Measurements from ENCODE around the gene MYO7B.

The MYO7B gene

GRCh38 chr2:127628767-127629614 lies 93.5 kb downstream of the MYO7B start:
- DNase-seq: no peak

- DNase-seq: no peak
Measured at GRCh38 chr2:127629637-127630036, 94.2 kb downstream of the MYO7B start.

GRCh38 chr2:127630096-127630863 lies 94.8 kb downstream of the MYO7B start:
- DNase-seq: no peak

- DNase-seq: no peak
Measured at GRCh38 chr2:127630864-127631540, 95.5 kb downstream of the MYO7B start.

DNA sequence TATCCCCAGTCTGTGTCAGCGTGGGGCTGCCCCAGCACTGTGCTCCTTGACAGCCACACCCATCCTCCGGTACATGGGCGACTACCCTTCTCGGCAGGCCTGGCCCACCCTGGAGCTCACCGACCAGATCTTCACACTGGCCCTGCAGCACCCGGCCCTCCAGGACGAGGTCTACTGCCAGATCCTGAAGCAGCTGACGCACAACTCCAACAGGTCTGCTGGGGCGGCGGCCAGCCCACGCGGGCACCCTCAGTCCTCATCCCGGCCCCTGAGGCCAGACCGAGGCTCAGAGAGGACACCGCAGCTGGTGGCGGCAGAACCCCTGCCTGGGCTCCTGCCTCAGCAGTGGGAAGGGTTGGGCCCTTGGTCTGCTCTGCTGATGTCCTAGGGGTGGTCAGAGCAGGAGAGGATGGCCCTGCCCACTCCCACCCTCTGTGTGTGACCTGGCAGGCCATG lies 96.1 kb downstream of the MYO7B start:
- no peak for DNase-seq

DNA sequence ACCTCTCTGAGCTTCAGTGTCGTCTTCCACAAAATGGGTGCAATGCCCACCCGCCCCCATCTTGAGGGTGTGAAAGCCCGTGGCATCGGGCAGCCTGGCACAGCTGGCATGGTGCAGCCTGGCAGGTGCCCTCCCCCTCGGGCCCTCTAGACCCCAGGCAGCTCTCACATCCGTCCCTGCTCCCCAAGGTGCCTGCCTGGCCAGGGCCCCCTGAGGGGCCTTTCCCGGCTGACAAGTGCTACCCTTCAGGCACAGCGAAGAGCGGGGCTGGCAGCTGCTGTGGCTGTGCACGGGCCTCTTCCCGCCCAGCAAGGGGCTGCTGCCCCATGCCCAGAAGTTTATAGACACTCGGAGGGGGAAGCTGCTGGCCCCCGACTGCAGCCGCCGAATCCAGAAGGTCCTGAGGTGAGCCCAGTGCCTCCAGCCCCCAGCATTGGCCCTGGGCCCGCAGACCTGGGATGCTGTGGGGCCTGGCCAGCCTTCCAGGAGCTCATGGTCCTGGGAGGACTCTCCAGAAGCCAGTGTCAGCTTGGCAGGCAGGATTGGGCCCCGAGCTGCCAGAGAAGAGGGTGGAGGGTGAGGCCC lies 96.6 kb downstream of the MYO7B start:
- DNase-seq: no peak

GRCh38 chr2:127632592-127633489 lies 97.4 kb downstream of the MYO7B start:
- DNase-seq: no peak

DNA sequence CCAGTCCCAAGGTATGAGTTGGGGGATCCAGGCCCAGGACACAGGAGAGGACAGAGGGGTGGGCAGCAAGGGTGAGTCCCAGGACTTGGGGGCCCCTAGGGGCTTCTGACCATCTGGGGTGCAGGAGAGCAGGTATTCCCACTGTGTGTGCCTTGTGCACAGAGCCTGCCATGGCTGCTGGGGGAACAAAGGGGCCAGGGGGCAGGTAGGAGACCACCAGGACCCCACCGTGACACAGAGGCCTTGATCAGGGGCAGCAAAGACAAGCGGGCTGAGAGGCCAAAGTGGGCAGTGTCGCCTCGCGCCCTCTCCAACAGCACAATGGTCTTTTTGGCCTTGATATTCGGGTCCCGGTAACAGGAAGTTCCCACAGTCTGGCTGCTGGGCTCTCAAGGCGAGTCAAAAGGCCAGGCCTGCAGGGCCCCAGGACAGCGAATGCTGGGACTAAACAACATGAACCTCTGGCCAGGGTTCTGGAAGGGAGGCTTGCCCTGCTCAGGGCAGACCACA lies 98.1 kb downstream of the MYO7B start:
- no peak for DNase-seq

DNA sequence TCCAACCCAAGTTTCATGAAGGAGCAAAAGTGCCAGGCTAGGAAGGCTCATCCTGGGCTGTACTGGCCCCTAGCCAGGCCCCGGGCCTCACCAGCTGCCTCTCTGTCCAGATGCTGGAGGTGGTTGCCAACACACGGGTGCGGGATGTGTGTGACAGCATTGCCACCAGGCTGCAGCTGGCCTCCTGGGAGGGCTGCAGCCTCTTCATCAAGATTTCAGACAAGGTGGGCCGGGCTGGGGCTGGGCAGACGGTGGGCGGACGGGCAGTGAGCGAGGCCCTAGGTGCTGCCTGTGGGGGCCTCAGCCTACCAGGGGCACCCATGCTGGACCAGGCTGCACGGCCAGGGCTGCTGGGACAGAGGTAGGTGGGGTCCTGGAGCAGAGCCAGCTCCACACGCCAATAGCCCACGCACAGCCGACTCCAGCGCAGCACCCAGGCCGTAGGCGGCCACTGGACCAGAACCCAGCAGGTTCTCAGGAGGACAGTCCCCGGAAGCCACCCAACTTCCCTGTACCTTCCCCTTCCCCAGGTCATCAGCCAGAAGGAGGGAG lies 98.7 kb downstream of the MYO7B start:
- no peak for DNase-seq

DNA sequence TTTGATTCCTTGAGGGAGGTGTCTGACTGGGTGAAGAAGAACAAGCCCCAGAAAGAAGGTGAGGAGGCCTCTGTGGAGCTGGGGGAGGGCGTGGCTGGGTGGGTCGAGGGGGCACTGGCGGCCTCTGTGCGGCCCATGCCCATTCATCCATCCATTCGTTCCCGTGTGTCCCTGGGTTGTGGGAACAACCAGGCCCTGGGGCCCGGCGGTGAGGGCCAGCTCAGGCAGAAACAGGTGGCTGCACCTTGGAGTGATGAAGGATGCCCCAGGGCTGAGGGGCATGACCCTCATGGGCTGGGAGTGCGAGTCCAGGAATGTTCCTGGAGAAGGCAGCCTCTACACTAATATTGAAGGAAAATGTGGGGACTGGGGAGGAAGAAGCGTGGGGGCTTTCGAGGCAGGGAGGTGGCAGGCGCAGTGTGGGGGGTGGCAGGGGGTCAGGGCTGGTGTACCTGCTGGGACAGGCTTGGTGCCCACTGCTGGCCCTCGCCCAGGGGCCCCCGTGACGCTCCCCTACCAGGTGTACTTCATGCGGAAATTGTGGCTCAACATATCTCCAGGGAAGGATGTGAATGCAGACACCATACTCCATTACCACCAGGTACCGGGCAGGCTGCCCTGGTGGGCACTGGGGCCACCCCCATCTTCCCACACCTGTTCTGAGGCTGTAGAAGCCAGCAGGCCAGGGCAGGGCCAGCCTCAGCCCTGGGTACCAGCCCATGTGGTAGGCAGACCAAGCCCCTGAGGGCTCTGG lies 99.3 kb downstream of the MYO7B start:
- DNase-seq: no peak

- no peak for DNase-seq
Measured at GRCh38 chr2:127635380-127636237, 100.1 kb downstream of the MYO7B start.

DNA sequence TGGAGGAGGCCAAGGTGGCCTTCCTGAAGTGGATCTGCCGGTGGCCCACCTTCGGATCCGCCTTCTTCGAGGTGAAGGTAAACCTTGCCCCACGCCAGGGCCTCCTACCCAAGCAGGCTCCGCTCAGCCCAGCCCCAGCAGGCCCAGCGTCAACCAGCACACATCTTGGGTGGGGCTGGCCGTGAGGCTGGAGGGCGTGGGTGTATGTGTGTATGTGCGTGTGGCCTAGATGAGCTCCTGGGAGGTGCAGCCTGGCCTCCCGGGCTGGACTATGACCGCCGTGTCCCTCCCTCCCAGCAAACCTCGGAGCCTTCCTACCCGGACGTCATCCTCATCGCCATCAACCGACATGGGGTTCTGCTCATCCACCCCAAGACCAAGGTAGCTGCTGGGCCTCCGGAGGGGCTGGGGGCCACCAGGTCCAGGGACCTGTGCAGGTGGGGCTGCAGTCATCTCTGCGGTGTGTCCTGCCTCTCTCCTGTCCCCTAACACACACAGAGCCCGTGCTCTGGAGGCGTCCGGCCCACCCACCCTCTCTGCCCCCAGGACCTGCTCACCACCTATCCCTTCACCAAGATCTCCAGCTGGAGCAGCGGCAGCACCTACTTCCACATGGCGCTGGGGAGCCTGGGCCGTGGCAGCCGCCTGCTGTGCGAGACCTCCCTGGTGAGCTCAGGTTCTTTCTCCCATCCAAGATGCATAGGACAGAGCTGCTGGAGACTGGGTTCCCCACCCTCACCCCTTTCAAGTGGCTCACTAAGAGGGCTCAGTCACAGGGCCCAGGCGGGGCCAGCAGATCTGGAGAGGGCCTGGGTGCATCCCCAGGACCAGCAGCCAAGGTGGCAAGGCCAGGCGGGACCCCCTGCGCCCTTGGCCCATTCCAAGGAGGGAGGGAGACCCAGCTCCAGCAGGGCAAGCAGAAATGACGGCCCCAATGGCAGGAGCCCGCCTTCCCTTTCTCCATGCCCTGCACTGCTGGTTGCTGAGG lies 101.1 kb downstream of the MYO7B start:
- DNase-seq: no peak

DNA sequence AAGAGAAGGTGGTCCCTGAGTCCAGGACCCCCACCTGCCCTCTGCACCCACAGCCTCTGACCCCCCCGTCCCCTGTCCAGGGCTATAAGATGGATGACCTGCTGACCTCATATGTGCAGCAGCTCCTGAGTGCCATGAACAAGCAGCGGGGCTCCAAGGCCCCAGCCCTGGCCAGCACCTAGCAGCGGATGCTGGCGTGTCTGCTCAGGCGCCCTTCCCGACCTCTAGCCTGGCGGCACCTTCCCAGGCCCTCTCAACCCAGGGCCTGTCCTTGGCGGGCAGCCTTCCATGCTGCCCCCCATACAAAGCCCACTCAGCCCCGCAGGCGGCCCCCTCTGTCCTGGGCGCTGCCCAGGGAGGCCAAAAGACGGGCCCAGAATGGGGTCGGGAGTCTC lies 101.8 kb downstream of the MYO7B start:
- DNase-seq: no peak

DNA sequence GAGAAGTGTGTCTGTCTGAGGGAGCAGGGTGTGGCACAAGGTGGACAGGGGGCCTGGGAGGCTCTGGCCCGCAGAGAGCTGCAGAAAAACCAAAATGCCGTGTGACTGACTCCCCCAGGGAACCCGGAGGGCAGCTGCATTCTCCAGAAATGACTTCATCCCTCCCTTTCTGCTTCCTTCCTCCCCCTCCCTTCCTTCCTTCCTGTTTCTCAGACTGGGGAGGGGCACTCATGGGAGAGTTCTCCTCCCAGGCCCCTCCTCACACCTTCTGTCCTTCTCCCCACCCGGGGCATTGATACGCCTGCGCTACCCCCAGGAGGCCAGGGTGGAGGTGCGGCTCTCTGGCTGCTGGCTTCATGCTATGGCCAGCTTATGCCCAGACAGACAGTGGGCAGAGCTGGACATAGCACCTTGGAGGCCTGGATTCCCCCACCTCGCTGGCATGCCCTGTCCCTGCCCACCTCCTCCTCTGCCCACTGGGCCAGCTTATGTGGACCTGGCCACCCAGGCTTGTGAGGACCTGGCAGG lies 102.3 kb downstream of the MYO7B start:
- peak; percentile 82 for DNase-seq

DNA sequence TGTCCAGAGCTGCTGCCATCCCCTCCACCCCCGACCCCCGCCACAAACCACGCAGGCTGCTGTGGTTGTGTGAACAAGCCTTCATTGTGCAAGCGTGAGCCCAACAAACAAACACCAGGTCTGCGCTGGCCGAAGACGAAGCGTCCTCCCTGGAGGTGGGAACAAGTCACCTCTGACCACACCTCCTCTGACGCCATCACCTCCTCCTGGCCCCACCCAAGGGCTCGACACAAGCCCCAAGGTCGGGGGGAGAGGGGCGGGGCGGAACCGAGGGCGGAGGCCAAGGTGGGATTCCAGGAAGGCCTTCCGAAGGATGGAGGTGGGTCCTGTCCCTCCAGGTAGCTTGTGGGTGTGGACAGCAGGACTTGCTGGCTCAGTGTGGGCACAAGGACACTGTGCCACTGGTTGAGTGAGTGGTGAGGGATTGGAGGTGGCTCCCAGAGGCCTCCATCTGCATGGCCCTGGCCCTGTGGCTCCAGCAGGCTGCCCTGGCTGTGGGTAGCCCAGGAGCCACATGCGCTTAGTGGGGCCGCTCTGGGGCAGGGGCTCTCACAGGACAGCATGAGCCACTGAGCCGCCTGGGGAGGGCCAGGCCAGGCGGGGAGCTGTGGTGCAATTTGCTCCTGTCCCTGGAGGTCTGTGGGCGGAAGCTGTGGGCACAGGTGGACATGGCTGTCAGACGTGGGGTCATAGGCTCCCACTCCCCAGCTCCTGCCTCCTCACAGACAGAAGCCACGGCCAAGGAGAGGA lies 103.1 kb downstream of the MYO7B start:
- no peak for DNase-seq

- no peak for DNase-seq
Measured at GRCh38 chr2:127639111-127639474, 103.6 kb downstream of the MYO7B start.

Data from kidney glomerular epithelial cell (primary cell).